Left ventricle myocardium inferior (tissue), 1 donor: ENCODE data around the gene REPS1. TPM values are rescaled to one million over a fixed set of nuclear protein-coding genes. Genes with fewer than 3 reads are reported as not detected.

ENCODE experiments used
- DNase-seq: peaks from one replicate; pipeline ENCODE4 v3.0.0-alpha.2; 2020
- H3K27ac ChIP-seq: fragments of 200-600 bp; replicated peaks from 2 replicates; pipeline ENCODE4 v1.8.0; 2021
- H3K27me3 ChIP-seq: fragments of 200-600 bp; 2 replicates; pipeline ENCODE4 v1.8.0; 2021; ENCODE audit warnings: low read depth
- H3K36me3 ChIP-seq: fragments of 200-600 bp; 2 replicates; pipeline ENCODE4 v1.8.0; 2021
- H3K4me1 ChIP-seq: fragments of 200-600 bp; 2 replicates; pipeline ENCODE4 v1.8.0; 2021
- H3K4me3 ChIP-seq: fragments of 200-600 bp; 2 replicates; pipeline ENCODE4 v1.8.0; 2021; ENCODE audit warnings: mild to moderate bottlenecking, moderate library complexity
- H3K9me3 ChIP-seq: fragments of 200-600 bp; replicated peaks from 2 replicates; pipeline ENCODE4 v1.8.0; 2021
- CTCF ChIP-seq: fragments of 200-600 bp; IDR thresholded peaks from 2 replicates; pipeline ENCODE4 v1.8.0; 2021; ENCODE audit warnings: antibody characterized with exemption, mild to moderate bottlenecking, borderline replicate concordance
- intact Hi-C: fragments of 100-400 bp; cut with micrococcal nuclease; formaldehyde crosslinking; loops from one replicate; pipeline ENCODE4 v1.11.0; 2022
- total RNA-seq: library from RNA; stranded (reverse); fragmentation: NEBNext Ultra II Directional; extraction: Animal tissue kit (Norgen Biotek cat#: 25700); gene quantifications from one replicate; pipeline ENCODE4 v1.2.1, GENCODE V29; 2021
- donor health status: DM: no; HTN: yes; CAD: no; lungs with severe emphysema.

Gene REPS1
- total RNA-seq, 1 donor from 2014 or later = 30.6 TPM

GRCh38 chr6:138979813-138980668 lies 8.0 kb downstream of the REPS1 start:
- no peak for TF ChIP-seq CTCF
- no peak overlapping the region for H3K4me3 ChIP-seq
- no peaks in the 10 kb centered on the region for H3K27me3 ChIP-seq
- H3K27ac ChIP-seq = no peak overlapping the region
- intact Hi-C loops = no loop called here
- no peaks in the 10 kb centered on the region for H3K9me3 ChIP-seq
- H3K4me1 ChIP-seq = peaks cover 63% of the 10 kb centered on the region
- no peaks in the 10 kb centered on the region for H3K36me3 ChIP-seq
- DNase-seq = no peak

- peaks cover 63% of the 10 kb centered on the region for H3K4me1 ChIP-seq
Observed at GRCh38 chr6:138979365-138979764, 8.7 kb downstream of the REPS1 start.

GRCh38 chr6:138978229-138978628 lies 9.8 kb downstream of the REPS1 start:
- H3K36me3 ChIP-seq = no peaks in the 10 kb centered on the region
- intact Hi-C loops = no loop called here
- no peaks in the 10 kb centered on the region for H3K27me3 ChIP-seq
- TF ChIP-seq CTCF = no peak
- no peak for DNase-seq
- no peak overlapping the region for H3K4me3 ChIP-seq
- no peaks in the 10 kb centered on the region for H3K9me3 ChIP-seq
- H3K4me1 ChIP-seq = peaks cover 63% of the 10 kb centered on the region
- H3K27ac ChIP-seq = no peak overlapping the region

More at GRCh38 chr6:138979365-138979764, 8.7 kb downstream of the REPS1 start:
- no peak for DNase-seq
- intact Hi-C loops = no loop called here
- Histone ChIP-seq H3K27ac (no peak overlapping the region), H3K36me3 (no peaks in the 10 kb centered on the region), H3K27me3 (no peaks in the 10 kb centered on the region), H3K4me3 (no peak overlapping the region), H3K9me3 (no peaks in the 10 kb centered on the region)
- no peak for TF ChIP-seq CTCF

- Histone ChIP-seq H3K9me3 (no peaks in the 10 kb centered on the region), H3K4me1 (peaks cover 63% of the 10 kb centered on the region), H3K4me3 (no peak overlapping the region), H3K27me3 (no peaks in the 10 kb centered on the region), H3K27ac (no peak overlapping the region), H3K36me3 (no peaks in the 10 kb centered on the region)
- DNase-seq = no peak
- intact Hi-C loops = no loop called here
- TF ChIP-seq CTCF = no peak
Observed at GRCh38 chr6:138977646-138978167, 10.3 kb downstream of the REPS1 start.

- Histone ChIP-seq H3K4me3 (no peak overlapping the region), H3K27ac (no peak overlapping the region), H3K27me3 (no peaks in the 10 kb centered on the region), H3K4me1 (peaks cover 63% of the 10 kb centered on the region), H3K9me3 (no peaks in the 10 kb centered on the region), H3K36me3 (no peaks in the 10 kb centered on the region)
- no peak for TF ChIP-seq CTCF
- intact Hi-C loops = no loop called here
- no peak for DNase-seq
Observed at GRCh38 chr6:138977242-138977641, 10.8 kb downstream of the REPS1 start.
